Tibial nerve (tissue), 4 donors: ENCODE results near the gene MTUS2. TPM values are rescaled to one million over a fixed set of nuclear protein-coding genes. Genes with fewer than 3 reads are reported as not detected.

Source experiments
- DNase-seq, 2 donors: peaks; one replicate each; pipeline ENCODE4 v3.0.0-alpha.2; 2019; ENCODE audit warnings: low spot score in 2 of 2
- H3K27ac ChIP-seq, 4 donors: fragments of 200-600 bp; sonication (generic) in 3 of 4; one replicate each; pipeline ENCODE4 v1.5.1; 2017 to 2019; ENCODE audit warnings: mild to moderate bottlenecking in 1 of 4
- H3K27me3 ChIP-seq, 2 donors: fragments of 200-600 bp; sonication (generic) in 1 of 2; one replicate each; pipeline versions ENCODE4 v1.5.1 to v1.6.0; 2017 to 2019
- H3K36me3 ChIP-seq, 3 donors: fragments of 200-600 bp; sonication (generic); one replicate each; pipeline ENCODE4 v1.5.1; 2018 to 2019
- H3K4me1 ChIP-seq, 4 donors: fragments of 200-600 bp; sonication (generic) in 3 of 4; one replicate each; pipeline ENCODE4 v1.5.1; 2017 to 2019
- H3K4me3 ChIP-seq, 4 donors: fragments of 200-600 bp; sonication (generic) in 3 of 4; one replicate each; pipeline ENCODE4 v1.5.1; 2017 to 2019; ENCODE audit warnings: mild to moderate bottlenecking in 1 of 4, moderate library complexity in 1 of 4
- H3K9me3 ChIP-seq, 4 donors: fragments of 200-600 bp; sonication (generic) in 3 of 4; one replicate each; pipeline ENCODE4 v1.5.1; 2017 to 2019
- CTCF ChIP-seq, 5 experiments: fragments of 200-600 bp in 3 of 5; fragments of 450-650 bp in 2 of 5; sonication (generic) in 3 of 5; IDR thresholded peaks; one replicate each; pipeline ENCODE4 v1.5.1; 2016 to 2019; ENCODE audit warnings: antibody characterized with exemption in 5 of 5, mild to moderate bottlenecking in 3 of 5, moderate library complexity in 2 of 5
- EP300 ChIP-seq, 2 donors: sonication (generic); formaldehyde crosslinking; IDR thresholded peaks; one replicate each; pipeline ENCODE4 v1.6.1; 2017; ENCODE audit warnings: antibody characterized with exemption in 2 of 2, mild to moderate bottlenecking in 1 of 2
- POLR2A ChIP-seq, 2 donors: fragments of 450-650 bp; IDR thresholded peaks; one replicate each; pipeline ENCODE4 v1.6.1; 2017; ENCODE audit warnings: antibody characterized with exemption in 2 of 2, mild to moderate bottlenecking in 2 of 2, moderate library complexity in 2 of 2
- WGBS, 2 donors: methylation state at CpG; one replicate each; pipeline ENCODE4 v1.1.5; 2018; 5-methylcytosine and 5-hydroxymethylcytosine counted together
- total RNA-seq, 4 donors: library from RNA; depleted of rRNA; stranded (reverse); fragments of >200 nt; gene quantifications; one replicate each; pipeline ENCODE4 v1.1.0, GENCODE V29; 2016

The MTUS2 gene
- total RNA-seq, 4 donors from 2014 or later = 0.20 TPM; not detected in 3

- WGBS, 2 donors = 95 to 98% methylated on average over 8 of the region's 8 CpGs
- Histone ChIP-seq H3K9me3 (no peaks in the 10 kb centered on the region), H3K27ac (no peak overlapping the region), H3K27me3 (no peaks in the 10 kb centered on the region), H3K4me1 (peaks cover 0 to 11% (median 0%) of the 10 kb centered on the region in 4 donors), H3K4me3 (no peak overlapping the region), H3K36me3 (peaks cover 0 to 24% (median 0%) of the 10 kb centered on the region in 3 donors)
- no peak for DNase-seq
- TF ChIP-seq EP300 (IDR thresholded peaks at IDR 0.05) (no peak), POLR2A (IDR thresholded peaks at IDR 0.05) (no peak), CTCF (IDR thresholded peaks at IDR 0.05) (no peak)
Measured at GRCh38 chr13:29542381-29542780, 722.2 kb downstream of the MTUS2 start.

- 79 to 85% methylated on average over 16 of the region's 16 CpGs for WGBS, 2 donors
- no peak for DNase-seq
- peaks cover 0 to 29% (median 0%) of the 10 kb centered on the region in 3 donors for H3K36me3 ChIP-seq
- no peak overlapping the region for H3K27ac ChIP-seq
- TF ChIP-seq EP300 (IDR thresholded peaks at IDR 0.05) (no peak), POLR2A (IDR thresholded peaks at IDR 0.05) (no peak), CTCF (IDR thresholded peaks at IDR 0.05) (no peak)
- no peaks in the 10 kb centered on the region for H3K27me3 ChIP-seq
- H3K9me3 ChIP-seq = no peaks in the 10 kb centered on the region
- peaks cover 0 to under 1% (median 0%) of the 10 kb centered on the region in 4 donors for H3K4me1 ChIP-seq
- H3K4me3 ChIP-seq = no peak overlapping the region
Measured at GRCh38 chr13:29543230-29544215, 723.4 kb downstream of the MTUS2 start.

- 85 to 90% methylated on average over 8 of the region's 8 CpGs for WGBS, 2 donors
- no peaks in the 10 kb centered on the region for H3K27me3 ChIP-seq
- no peaks in the 10 kb centered on the region for H3K4me1 ChIP-seq
- H3K27ac ChIP-seq = no peak overlapping the region
- H3K36me3 ChIP-seq = peaks cover 0 to 54% (median 0%) of the 10 kb centered on the region in 3 donors
- no peak overlapping the region for H3K4me3 ChIP-seq
- TF ChIP-seq EP300 (IDR thresholded peaks at IDR 0.05) = no peak
- no peak for DNase-seq
- no peaks in the 10 kb centered on the region for H3K9me3 ChIP-seq
Measured at GRCh38 chr13:29545988-29546387, 725.8 kb downstream of the MTUS2 start.

- Histone ChIP-seq H3K27me3 (no peaks in the 10 kb centered on the region), H3K27ac (no peak overlapping the region), H3K4me1 (no peaks in the 10 kb centered on the region), H3K4me3 (no peak overlapping the region), H3K36me3 (peaks cover 0 to 60% (median 0%) of the 10 kb centered on the region in 3 donors), H3K9me3 (no peaks in the 10 kb centered on the region)
- no peak for TF ChIP-seq EP300 (IDR thresholded peaks at IDR 0.05)
- TF ChIP-seq POLR2A (IDR thresholded peaks at IDR 0.05) = no peak
- TF ChIP-seq CTCF (IDR thresholded peaks at IDR 0.05) = no peak
- no peak for DNase-seq
- 81 to 84% methylated on average over 8 of the region's 8 CpGs for WGBS, 2 donors
Measured at GRCh38 chr13:29546662-29547061, 726.5 kb downstream of the MTUS2 start.

DNA sequence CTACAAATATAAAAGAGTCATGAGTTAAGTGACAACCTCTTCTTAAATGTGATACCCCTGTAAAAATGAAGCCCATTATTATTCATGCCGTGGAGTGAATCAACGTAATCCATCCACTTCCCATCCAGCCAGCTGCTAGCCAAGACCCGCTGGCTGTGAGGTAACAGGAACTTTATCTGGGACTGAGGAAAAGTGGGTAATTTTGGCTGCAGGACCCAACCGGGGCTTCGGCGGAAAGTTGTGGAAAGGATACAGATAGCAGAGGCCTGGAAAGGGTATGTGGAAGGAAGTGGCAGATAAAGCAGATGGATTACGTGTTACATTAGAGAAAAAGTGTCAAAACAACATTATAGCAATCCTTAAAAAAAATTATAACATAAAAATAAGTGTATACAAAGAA, 727.0 kb downstream of the MTUS2 start:
- no peak for TF ChIP-seq CTCF (IDR thresholded peaks at IDR 0.05)
- no peak for TF ChIP-seq POLR2A (IDR thresholded peaks at IDR 0.05)
- no peak for TF ChIP-seq EP300 (IDR thresholded peaks at IDR 0.05)
- no peak for DNase-seq
- Histone ChIP-seq H3K4me3 (no peak overlapping the region), H3K27ac (no peak overlapping the region), H3K27me3 (no peaks in the 10 kb centered on the region), H3K9me3 (no peaks in the 10 kb centered on the region), H3K4me1 (no peaks in the 10 kb centered on the region), H3K36me3 (peaks cover 0 to 63% (median 0%) of the 10 kb centered on the region in 3 donors)
- WGBS, 2 donors = 79 to 82% methylated on average over 7 of the region's 7 CpGs
